Measurements from ENCODE around the gene SCARB2.

SCARB2 gene

GRCh38 chr4:76224171-76224570 is 10.5 kb upstream of the SCARB2 start:
- no peak for DNase-seq (ENCODE audit: low read depth)

GRCh38 chr4:76219299-76220055 is 5.9 kb upstream of the SCARB2 start:
- DNase-seq (ENCODE audit: low read depth): no peak

GRCh38 chr4:76216975-76217814 is 3.6 kb upstream of the SCARB2 start:
- no peak for DNase-seq (ENCODE audit: low read depth)

- DNase-seq (ENCODE audit: low read depth): no peak
Measured at GRCh38 chr4:76216524-76216923, 2.9 kb upstream of the SCARB2 start.

GRCh38 chr4:76215077-76215476 is 1.5 kb upstream of the SCARB2 start:
- DNase-seq (ENCODE audit: low read depth): no peak

GRCh38 chr4:76214177-76214675 is 602 bp upstream of the SCARB2 start:
- DNase-seq (ENCODE audit: low read depth): no peak

- DNase-seq (ENCODE audit: low read depth): no peak
Measured at GRCh38 chr4:76212851-76213414, 691 bp downstream of the SCARB2 start.

- no peak for DNase-seq (ENCODE audit: low read depth)
Measured at GRCh38 chr4:76211769-76212708, 1.6 kb downstream of the SCARB2 start.

- no peak for DNase-seq (ENCODE audit: low read depth)
Measured at GRCh38 chr4:76210452-76210851, 3.2 kb downstream of the SCARB2 start.

GRCh38 chr4:76209881-76210280 is 3.7 kb downstream of the SCARB2 start:
- DNase-seq (ENCODE audit: low read depth): no peak

- DNase-seq (ENCODE audit: low read depth): no peak
Measured at GRCh38 chr4:76208005-76208765, 5.4 kb downstream of the SCARB2 start.

GRCh38 chr4:76207549-76207948 is 6.1 kb downstream of the SCARB2 start:
- DNase-seq (ENCODE audit: low read depth): no peak

- no peak for DNase-seq (ENCODE audit: low read depth)
Measured at GRCh38 chr4:76206222-76206942, 7.2 kb downstream of the SCARB2 start.

- no peak for DNase-seq (ENCODE audit: low read depth)
Measured at GRCh38 chr4:76205476-76205875, 8.1 kb downstream of the SCARB2 start.

- no peak for DNase-seq (ENCODE audit: low read depth)
Measured at GRCh38 chr4:76204936-76205335, 8.7 kb downstream of the SCARB2 start.

- DNase-seq (ENCODE audit: low read depth): no peak
Measured at GRCh38 chr4:76203541-76203940, 10.1 kb downstream of the SCARB2 start.

- DNase-seq (ENCODE audit: low read depth): no peak
Measured at GRCh38 chr4:76201276-76201675, 12.3 kb downstream of the SCARB2 start.

- DNase-seq (ENCODE audit: low read depth): no peak
Measured at GRCh38 chr4:76200771-76201231, 12.8 kb downstream of the SCARB2 start.

GRCh38 chr4:76199664-76200211 is 13.9 kb downstream of the SCARB2 start:
- DNase-seq (ENCODE audit: low read depth): no peak

Data from stimulated activated CD8-positive, alpha-beta memory T cell treated with anti-CD3 and anti-CD28 coated beads, Interleukin-15, amount 100 ng/mL, for 24 hours (primary cell).